ENCODE results near the gene RAD51B.

RAD51B gene

DNA sequence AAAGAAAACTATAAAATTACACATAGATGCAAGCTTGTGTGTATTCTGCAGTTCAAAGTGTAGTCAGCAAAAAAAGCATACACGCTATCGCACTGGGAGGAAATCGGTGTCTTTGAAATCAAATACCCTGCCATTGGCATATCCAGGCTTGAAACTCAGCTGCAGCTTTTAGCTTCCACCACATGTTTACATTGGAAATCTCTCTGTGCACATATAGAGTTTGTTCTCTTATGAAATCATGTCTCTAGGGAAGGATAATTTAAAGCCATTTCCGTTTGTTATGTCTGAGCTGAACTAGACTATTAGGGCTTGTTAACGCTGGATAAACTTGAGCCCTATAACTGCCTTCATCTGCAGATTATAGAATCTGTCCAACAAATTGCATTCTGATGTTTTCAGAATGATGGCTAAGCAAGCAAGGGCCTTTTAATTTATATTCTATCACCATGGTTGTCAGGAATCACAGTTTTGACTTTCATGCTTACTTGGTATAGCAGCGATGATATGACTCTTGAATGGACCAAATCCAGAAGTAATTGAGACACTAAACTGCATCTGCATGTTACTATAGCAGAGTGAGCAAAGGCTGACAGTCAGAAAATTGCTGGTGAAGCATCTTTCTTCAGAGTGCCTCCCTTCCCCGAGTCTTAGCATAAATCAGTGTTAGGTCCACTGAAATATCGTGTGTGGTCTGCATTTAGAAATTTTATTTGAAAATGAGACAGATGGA lies 530.5 kb downstream of the RAD51B start:
- no peak for DNase-seq

DNA sequence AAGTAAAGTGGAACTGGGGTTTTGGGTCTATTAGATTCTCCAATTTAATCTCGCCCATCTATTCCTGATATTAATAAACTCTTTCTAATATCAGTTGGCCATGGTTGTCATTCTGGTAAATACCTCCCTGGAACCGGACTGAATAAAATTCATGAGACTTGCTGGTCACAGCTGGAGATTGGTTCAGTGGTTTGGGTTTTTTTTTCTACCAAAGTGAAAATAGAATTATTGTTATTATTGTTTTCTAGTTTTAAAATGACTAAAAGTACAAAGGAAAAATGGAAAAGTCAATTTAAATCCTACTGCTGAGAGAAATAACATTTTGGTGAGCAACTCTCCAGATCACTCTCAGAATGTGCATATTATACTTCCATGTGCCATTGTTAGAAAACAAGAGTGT lies 535.8 kb downstream of the RAD51B start:
- no peak for DNase-seq

DNA sequence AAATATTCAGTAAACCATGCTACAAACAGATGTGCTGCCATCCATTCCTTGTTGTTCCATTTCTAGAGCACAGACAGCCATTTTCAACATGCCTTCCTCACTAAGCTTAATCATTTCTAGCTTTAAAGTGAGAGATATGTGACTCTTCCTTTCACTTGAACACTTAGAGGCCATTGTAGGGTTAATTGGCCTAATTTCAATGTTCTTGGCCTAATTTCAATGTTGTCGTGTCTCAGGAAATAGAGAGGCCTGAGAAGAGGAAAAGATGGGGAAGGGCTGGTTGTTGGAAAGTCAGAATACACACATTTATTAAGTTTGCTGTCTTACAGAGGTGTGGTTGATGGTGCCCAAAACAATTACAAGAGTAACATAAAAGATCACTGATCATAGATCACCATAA lies 538.2 kb downstream of the RAD51B start:
- no peak for DNase-seq

DNA sequence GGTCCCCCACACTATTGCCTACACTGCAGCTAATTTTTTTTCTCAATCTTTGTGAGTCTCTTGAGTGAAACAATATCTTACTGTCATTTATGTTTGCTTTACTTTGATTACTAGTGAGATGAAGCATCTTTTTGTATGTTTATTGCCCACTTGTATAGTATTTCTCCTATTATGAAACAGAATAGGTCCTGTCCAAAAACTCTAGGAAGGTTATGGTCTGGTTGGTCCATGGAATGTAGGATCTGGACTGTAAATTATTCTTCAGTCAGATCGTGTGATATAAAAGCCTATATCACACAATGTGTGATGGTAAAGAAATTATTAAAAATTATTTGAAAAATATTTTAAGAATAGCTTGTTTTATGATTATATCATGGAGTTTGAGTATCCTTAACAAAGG lies 538.9 kb downstream of the RAD51B start:
- no peak for DNase-seq

DNA sequence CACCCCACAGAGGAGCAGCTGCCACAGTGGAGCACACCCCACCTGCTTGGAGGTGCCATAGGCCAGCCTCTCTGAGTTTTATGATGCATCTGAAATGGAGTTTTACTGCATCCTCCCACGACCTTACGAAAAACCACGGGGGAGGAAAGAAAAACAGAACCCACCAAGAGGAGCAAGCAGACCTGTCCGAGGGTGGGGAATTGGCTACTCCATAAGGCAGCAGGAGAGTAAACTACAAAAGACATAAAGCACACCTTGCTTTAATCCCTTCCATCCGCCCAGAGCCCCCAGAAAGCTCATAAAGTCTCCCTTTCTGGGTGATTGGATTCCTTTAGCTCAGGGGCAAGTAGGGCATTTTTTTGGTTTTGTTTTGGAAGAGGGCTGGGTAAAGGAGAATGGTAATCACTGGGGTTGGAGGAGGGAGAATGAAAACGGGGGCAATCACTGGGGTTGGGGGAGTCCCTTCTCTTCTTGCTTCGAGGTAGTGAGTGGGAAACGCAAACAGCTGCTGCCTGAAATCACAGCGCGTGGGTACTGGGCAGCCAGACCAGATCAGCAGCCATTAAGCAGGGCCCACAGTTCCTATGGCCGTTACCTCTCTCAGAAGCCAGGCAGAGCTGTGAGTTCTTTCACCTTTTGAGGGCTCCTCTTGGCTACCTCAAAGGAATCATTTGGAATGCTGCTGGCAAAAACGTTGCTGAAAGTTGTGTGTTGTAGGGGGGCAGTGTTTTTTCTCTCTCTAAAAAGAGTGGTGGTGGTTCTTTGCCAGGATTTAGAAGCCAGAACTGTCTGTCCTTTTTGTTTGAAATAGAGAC lies 539.6 kb downstream of the RAD51B start:
- no peak for DNase-seq

DNA sequence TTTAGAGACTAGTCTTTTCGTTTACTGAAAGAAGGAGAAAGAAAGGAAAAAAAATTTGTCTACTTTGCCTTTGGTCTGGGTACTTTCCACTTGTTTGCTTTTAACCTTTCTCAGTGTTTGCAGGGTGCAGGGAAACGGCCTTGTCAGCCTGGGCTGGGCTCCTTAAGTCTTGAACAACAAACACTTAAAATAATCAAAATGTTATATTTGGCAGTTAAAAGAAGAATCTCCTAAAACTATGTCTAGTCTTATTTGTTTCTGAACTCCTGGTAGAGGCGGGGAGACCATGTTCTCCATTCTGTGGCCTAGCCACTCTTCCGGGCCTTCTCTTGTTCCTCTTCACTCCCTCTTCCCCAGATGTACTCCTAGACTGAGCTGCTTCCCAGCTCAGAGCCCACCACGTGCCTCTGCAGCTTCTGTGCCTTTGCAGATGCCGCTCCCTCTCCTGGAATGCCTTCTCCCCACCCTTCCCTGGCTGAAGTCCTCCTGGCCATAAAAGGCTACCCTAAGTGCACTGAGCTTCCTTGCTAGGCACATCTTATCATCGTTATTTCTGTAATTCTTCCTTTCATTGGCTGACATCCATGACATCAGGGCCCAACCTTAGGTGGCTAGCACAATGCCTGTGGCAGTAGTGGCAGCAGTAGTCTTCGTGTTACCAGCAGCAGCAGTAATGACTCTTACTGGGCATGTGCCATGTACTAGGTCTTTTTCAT lies 540.4 kb downstream of the RAD51B start:
- no peak for DNase-seq

DNA sequence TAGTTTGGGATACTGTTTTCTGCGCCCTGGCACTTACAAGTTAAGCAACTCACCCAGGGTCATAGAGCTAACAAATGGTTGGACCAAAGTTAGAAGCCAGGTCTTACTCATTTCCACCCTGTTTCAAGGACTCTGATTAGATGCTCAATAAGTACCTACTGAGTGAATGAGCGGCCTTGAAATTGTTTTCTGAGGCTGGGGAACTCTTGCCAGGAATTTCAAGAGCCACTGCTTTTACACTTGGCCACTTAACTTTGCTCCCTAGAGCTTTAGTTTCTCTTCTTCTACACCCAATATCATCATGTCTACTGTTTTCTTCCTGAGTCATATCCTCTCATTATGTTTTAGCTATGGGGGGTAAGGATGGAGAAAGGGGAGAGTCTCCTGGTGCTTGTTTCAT lies 541.7 kb downstream of the RAD51B start:
- DNase-seq = no peak

DNA sequence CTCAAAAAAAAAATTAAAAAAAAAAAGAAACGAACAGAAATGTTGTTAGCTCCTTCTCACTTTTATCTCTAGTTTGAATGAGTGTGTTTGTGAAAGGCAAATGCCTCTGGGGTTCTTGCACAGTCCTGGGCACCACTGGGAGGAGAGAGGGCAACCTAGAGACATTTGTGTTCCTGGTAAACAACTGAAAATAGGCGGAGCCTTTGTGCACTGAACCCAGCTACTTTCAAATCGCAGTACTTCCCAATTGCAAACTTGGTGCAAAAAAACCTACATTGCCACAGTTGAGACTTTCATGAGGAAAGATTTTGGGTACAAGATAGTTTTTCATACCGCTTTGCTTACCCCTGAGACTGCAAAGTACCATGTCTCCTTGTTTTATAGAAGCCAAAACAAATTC lies 543.3 kb downstream of the RAD51B start:
- DNase-seq = no peak

DNA sequence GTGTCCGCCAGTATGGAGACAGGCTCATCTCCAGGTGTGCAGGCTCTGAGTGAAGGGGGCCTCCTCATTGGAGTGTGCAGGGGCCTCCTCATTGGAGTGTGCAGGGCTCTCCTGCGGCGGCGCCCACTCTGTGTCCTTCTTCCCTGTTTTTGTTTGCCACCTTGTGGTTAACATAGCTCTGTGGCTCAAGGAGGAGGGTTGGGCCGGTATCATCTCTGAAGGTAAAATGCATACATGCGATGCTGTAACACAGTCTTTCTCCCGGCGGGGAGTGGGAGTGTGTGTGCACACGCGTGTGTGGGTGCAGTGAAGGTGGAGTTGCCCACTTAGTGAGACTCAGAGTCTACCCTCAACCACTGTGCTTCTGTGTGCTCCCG lies 543.9 kb downstream of the RAD51B start:
- DNase-seq = no peak

DNA sequence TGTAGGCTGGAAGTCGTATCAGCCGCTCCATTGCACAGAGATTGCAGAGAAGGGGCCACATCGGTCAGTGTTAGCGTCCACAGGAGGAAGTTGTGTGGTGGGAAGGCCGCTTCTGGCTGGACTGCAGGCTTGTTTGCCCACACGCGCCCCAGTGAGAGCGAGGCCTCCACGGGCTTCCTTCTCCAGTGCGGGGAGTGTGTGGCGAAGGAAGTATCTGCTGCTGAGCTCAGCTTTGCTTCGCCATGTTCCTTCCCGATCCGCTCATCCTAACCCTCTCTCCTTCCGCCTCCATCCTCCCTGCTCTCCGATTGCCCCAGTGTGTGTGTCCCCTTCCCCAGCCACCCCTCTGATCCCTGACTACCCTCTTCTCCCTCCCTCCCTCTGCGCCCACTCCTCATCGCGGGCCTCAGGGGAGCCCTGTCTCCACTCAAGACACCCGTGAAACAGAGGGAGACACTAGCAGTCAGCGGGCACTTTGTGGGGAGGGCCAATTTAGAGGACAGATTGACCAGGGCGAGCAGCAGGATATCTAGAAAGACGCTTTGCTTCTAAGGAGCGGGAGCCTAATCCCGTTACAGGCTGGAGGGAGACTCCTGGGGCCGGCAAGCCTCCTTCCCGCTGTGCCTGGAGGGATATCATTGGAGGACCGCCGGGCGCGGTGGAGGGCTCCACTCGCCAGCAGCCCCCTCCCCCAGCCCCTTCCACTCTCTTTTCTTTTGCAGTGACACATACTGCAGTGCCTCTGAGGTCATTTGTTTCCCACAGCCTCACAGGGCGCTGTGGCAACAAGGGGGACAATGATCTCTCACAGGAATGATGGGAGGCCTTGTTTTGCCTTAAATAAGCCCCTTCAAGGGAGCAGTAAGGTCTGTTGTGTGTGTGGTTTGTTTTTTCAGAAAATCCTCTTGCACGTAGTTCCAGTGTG lies 544.5 kb downstream of the RAD51B start:
- no peak for DNase-seq

DNA sequence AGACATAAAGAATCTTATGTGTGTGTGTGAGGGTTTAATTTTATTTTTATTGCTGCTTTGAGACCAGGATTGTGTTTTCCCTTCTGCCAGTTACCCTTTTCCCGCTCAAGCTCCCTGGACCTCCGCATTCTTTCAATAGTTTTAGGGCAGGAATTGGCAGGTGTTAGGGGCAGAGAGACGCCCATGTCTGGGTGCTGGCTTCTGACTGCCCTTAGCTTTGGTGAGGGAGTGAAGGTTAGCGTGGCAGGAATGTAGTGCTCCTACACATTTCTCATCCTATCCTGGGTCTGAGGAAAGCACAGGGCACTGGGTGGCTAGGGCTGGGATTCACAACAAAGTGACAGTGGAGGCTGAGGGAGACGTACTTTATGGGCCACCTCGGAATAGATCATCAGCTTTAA lies 545.2 kb downstream of the RAD51B start:
- DNase-seq = no peak

DNA sequence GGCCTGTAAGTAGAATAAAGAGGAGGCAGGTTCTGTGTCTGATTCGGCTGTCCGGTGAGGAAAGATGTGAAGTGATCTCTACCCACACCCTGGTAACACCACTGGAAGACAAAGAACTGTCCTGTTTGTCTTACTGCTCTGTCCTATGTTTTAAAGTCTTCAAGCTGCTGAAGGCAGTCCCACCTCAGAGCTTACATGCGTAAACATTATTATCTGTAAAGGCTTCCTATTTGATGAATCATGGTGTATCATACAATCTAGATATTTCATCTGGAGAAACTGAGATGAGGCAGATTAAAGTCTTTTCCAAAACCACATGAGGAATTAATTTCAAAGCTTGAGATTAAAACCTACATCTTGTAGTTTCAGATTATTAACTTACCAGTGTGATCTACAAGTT lies 545.6 kb downstream of the RAD51B start:
- no peak for DNase-seq

DNA sequence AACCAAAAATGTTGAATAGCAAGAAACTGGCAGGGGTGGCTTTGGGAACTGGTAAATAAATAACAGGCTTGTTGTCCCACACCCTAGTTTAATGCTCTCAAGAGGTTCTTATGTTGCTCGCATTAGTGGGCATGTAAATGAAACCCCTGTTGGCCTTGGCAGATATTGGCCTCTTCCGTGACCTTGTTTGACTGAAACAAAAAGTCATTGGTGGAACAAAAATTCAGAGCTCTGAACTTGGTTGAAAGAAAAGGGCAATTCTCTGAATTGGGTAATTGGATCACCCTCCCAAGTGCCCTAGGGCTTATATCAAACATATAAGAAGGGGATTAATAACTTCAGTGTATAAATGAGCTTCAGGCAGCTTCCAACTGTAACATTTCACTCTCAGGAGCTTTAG lies 547.1 kb downstream of the RAD51B start:
- no peak for DNase-seq

DNA sequence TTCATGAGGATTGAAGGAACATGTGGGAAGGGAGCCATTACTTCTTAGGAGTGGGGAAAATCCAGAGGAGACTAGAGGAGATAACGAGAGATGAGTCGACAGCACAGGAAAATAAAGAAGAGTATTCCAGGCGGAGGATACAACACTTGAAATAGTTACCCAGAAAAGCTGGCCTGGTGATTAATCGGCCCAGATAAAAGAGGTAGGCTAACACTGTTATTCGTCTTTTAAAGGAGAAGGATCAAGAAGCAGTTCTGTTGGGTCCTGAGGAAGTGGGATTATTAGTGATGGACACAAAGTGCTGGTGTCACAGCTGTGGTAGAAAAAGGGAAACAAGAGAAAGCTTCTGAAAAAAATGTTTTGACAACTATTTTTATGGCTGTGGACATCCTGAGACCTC lies 548.0 kb downstream of the RAD51B start:
- DNase-seq = no peak

DNA sequence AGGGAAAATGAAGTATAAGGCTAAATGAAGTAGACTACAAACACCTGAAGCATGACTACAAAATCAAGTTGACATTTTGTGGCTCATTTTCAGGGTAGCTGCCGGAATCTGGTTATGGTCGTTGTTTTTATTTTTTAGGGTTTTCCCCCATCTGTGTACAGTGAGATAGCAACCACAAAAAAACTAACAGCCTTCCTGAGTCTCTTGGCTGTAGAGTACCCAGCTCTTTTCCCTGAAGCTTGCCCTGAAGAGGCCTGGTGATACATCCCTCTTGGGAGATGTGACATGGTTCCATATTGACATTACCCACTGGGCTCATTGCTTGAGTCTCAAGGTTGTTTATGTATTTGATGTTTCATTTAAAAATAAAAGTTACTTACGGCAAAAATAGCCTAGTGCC lies 549.3 kb downstream of the RAD51B start:
- peak; percentile 47 for DNase-seq

DNA sequence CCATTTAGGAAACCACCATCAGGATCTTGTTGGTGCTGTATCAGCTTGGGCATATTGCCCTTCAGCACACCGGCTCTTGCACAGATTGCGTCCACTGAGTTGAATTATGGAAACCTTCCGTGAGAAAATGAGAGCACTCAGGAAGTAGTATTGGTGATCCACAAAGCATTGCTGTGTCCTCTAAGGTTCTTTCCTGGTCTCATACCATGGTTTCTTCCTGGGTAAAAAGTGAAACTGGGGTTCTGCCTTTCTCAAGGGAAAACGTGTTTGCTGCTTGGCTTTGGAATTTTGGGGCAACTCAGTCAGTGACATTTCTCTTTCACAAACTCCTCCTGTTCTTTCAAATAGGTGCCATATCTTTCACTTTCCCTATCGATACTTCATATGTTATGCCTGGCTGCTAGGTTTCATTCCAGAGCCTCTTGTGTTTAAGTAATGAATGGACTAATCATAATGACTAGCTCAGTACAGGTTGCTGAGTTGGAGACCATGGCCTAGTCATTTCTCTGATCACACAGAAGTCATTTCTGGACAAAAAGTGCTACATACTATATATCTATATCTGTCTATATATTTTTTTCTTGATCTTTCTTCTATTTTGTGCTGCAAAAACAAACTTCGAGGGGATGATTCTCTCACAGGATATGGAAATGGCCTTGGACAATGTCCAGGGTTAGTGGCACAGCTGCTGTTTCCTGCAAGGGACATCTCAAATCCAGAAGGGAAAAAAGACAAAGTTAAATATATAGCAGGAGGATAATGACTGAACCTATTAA lies 549.9 kb downstream of the RAD51B start:
- DNase-seq = no peak

DNA sequence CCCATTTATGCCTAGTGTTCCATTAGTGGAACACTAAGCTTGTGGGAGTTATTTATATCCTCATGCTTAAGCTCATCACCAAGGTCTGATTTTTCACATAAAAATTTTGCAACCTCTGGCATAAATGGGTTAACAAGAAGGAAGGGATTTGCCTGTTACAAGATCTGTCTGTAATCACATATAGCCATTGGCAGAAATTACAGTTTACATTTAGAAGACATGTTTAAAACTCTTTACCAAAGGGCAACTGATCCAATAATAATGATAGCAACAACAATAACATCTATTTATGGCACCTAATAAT lies 550.4 kb downstream of the RAD51B start:
- DNase-seq = no peak

DNA sequence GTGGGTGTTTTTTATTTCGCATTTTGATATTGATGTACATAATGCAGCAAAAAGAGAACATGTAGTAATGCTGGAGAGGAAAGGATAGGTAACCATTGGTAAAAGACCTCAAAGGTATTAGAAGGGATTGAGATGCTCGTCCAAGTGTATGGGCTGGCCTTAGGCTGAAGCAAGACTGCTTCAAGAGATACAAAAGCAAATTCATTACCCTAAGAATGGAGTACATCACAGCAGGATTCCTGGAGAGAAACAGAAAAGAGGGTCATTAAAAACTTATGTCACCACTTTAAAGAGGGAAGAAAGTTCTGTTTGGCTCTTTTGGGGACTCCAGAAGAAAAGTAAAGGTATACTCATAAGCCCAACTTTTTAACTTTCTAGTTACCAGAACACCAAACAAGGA lies 552.8 kb downstream of the RAD51B start:
- DNase-seq = no peak

DNA sequence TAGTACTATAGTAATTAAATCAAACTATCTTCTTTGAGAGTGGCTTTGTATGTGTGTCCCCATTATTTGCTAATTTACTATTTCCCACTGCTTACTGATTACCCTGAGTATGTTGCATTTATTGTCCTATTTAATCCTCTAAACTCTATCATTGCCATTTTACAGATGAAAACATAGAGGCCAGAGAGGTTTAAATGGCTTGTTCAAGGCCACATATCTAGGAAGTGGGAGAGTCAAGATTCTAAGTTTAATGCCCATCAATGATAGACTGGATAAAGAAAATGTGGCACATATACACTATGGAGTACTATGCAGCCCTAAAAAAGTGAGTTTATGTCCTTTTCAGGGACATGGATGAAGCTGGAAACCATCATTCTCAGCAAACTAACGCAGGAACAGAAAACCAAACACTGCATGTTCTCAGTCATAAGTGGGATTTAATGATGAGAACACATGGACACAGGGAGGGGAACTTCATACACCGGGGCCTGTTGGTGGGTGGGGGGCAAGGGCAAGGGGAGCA lies 553.6 kb downstream of the RAD51B start:
- no peak for DNase-seq

DNA sequence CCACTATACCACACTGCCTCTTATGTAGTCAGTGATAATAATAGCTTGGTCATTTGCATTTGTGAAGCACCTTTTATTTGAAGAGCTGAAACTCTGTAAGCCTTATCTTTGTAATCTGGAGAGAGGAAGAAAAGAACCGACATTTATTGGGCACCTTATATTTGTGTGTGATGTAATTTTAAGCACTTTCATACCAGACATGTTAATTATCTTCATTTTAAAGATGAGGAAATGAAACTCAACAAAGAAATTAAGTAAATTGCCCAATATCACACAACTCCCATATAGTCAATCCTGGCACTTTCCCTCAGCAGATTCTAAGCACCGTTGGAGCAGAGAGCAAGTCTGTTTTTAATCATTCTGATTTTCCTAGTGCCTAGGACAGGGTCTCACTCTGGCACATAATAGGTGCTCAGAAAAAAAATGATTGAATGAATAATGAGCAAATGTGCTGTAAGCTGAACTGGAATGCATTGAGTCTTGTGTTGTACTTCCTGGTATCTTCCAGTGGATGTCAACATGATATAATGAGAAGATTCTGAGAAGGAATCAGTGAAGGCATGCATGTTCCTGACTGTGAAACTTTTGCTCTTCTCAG lies 554.4 kb downstream of the RAD51B start:
- DNase-seq = no peak

DNA sequence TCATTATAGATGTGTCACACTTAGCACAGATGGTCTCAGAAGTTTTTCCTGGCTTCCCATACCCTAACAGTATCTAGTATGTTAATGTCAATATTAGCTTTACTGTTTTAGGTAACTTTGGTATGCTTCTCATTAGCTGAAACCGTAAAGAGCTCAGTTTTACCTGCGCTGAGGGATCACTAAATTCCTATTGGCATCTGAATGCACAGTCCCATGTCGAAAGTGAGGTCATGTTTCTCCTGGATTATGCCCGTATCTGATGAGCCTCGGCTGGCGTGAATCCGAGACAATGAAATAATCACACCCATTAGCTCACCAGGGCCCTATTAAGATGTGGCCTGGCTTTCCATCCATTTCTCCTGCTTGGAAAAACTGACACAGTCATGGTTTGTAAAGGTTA lies 555.1 kb downstream of the RAD51B start:
- no peak for DNase-seq

DNA sequence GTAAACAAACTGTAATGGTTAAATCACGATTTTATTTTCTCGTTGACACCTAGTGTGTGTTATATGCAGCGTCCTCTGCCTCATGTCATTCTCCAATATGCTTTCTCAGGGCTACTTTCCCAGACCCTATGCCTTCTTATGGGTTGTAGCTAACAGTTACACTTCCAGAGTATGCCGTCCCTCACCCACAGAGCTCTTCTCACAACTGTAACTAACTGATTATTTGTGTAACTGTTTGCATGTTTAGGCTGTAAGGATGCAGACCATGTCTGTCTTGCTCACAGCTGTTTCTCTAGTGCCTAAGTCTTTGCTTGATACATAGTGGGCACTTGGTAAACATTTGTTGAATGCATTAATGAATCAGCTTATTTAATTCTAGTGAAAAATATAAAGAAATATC lies 555.8 kb downstream of the RAD51B start:
- DNase-seq = no peak

Data from CD4-positive, alpha-beta T cell treated with Interleukin-17A for 1 hour (primary cell).